HAP-1 (cell line): ENCODE data around the gene MRM1.

ENCODE experiments used
- DNase-seq, 2 experiments: peaks; one replicate each; pipeline ENCODE4 v3.0.0-alpha.2; 2016 to 2020; ENCODE audit warnings: low spot score in 2 of 2
- H3K27me3 ChIP-seq: fragments of 250-450 bp; sonication (Bioruptor Pico); 2 replicates; pipeline ENCODE4 v1.5.1; 2020; ENCODE audit warnings: low read depth, mild to moderate bottlenecking, moderate library complexity
- H3K36me3 ChIP-seq: fragments of 250-450 bp; sonication (Bioruptor Pico); replicated peaks from 2 replicates; pipeline ENCODE4 v1.5.1; 2020; ENCODE audit warnings: mild to moderate bottlenecking
- H3K4me1 ChIP-seq: fragments of 250-450 bp; sonication (Bioruptor Pico); 2 replicates; pipeline ENCODE4 v1.5.1; 2020; ENCODE audit warnings: mild to moderate bottlenecking
- H3K4me3 ChIP-seq: fragments of 250-450 bp; sonication (Bioruptor Pico); 2 replicates; pipeline ENCODE4 v1.5.1; 2020; ENCODE audit warnings: mild to moderate bottlenecking, moderate library complexity
- H3K9me3 ChIP-seq: fragments of 250-450 bp; sonication (Bioruptor Pico); 2 replicates; pipeline ENCODE4 v1.5.1; 2020; ENCODE audit warnings: mild to moderate bottlenecking, moderate library complexity
- in situ Hi-C: fragments of 300-500 bp; cut with MboI; formaldehyde crosslinking; loops from 3 replicates; pipeline ENCODE4 v1.14.3; 2020; ENCODE audit warnings: low sequenced_read_pairs, inconsistent platforms, mixed read lengths

The MRM1 gene

DNA sequence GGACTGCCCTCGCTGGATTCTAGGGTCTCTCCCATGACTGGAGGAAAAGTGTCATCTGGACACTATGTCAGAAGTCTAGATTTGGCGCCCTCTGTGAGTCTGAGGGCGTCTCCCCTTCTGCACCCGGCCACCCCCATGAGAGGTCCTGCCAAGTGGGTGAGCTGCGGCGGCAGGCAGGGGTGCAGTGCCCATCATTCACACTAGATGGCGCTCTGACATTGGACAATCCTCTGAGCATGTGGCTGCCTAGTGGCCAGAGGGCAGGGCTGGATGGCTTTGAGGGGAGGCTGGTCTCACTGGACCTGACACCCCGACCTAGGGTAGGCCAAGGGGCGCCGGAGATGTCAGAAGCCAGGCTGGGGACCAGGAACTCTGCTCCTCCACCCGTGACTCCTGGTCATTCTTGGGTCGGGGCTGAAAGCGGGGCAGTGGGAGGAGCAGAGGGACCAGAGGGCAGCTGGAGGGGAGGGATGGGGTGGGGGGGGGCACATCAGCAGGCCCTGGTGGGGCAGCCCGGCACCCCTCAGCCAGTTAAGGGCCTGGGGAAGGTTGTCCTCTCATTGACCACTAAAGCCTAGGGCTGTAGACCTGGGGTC lies 28.0 kb downstream of the MRM1 start:
- Histone ChIP-seq H3K4me1 (no peaks in the 10 kb centered on the region), H3K4me3 (no peak overlapping the region), H3K36me3 (no peaks in the 10 kb centered on the region), H3K27me3 (no peaks in the 10 kb centered on the region), H3K9me3 (no peaks in the 10 kb centered on the region)
- in situ Hi-C loops: loop anchor here (10.0 to 25.0 kb wide), 2 partner anchors 133 to 545 kb away; no protein-coding TSS in a partner anchor
- DNase-seq: peak; percentile 38 to 91

GRCh38 chr17:36629970-36630502 lies 28.7 kb downstream of the MRM1 start:
- no peak overlapping the region for H3K4me3 ChIP-seq
- H3K27me3 ChIP-seq: no peaks in the 10 kb centered on the region
- in situ Hi-C loops: loop anchor here (5.0 to 25.0 kb wide), 3 partner anchors 132 to 545 kb away; no protein-coding TSS in a partner anchor
- no peak for DNase-seq
- no peaks in the 10 kb centered on the region for H3K36me3 ChIP-seq
- H3K4me1 ChIP-seq: no peaks in the 10 kb centered on the region
- no peaks in the 10 kb centered on the region for H3K9me3 ChIP-seq

GRCh38 chr17:36631022-36631421 lies 29.6 kb downstream of the MRM1 start:
- in situ Hi-C loops: loop anchor here (5.0 to 25.0 kb wide), 2 partner anchors 131 to 416 kb away; no protein-coding TSS in a partner anchor
- H3K4me3 ChIP-seq: no peak overlapping the region
- H3K27me3 ChIP-seq: no peaks in the 10 kb centered on the region
- no peaks in the 10 kb centered on the region for H3K9me3 ChIP-seq
- no peak for DNase-seq
- H3K36me3 ChIP-seq: no peaks in the 10 kb centered on the region
- no peaks in the 10 kb centered on the region for H3K4me1 ChIP-seq

- H3K27me3 ChIP-seq: no peaks in the 10 kb centered on the region
- DNase-seq: no peak
- no peaks in the 10 kb centered on the region for H3K9me3 ChIP-seq
- no peak overlapping the region for H3K4me3 ChIP-seq
- no peaks in the 10 kb centered on the region for H3K4me1 ChIP-seq
- H3K36me3 ChIP-seq: no peaks in the 10 kb centered on the region
- in situ Hi-C loops: loop anchor here (5.0 to 25.0 kb wide), 2 partner anchors 129 to 414 kb away; no protein-coding TSS in a partner anchor
These were observed 31.8 kb downstream of the MRM1 start for GRCh38 chr17:36632916-36633771.

GRCh38 chr17:36640346-36640745 lies 39.0 kb downstream of the MRM1 start:
- no peak overlapping the region for H3K4me3 ChIP-seq
- H3K9me3 ChIP-seq: no peaks in the 10 kb centered on the region
- peaks cover 14% of the 10 kb centered on the region for H3K27me3 ChIP-seq
- no peak for DNase-seq
- in situ Hi-C loops: loop anchor here (25.0 kb wide), 1 partner anchor 122 kb away; no protein-coding TSS in a partner anchor
- no peaks in the 10 kb centered on the region for H3K36me3 ChIP-seq
- no peaks in the 10 kb centered on the region for H3K4me1 ChIP-seq

DNA sequence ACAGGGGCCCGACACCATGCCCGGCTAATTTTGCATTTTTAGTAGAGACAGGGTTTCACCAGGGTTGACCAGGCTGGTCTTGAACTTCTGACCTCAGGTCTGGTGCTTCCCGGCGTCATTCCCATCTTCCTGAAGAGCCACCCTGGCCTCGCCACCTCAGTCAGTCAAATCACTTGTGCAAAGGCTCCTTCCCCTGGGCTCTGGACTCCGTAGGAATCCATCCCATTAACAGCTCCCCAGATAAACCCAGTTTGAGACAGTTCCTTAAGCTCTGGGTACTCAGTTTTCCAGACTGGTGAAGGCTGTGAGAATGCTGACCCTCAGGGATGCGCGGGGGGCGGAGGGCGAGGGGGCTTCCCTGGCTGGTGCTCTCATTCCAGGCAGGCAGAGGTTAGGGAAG lies 39.5 kb downstream of the MRM1 start:
- no peak overlapping the region for H3K4me3 ChIP-seq
- peaks cover 4% of the 10 kb centered on the region for H3K4me1 ChIP-seq
- no peak for DNase-seq
- no peaks in the 10 kb centered on the region for H3K36me3 ChIP-seq
- peaks cover 14% of the 10 kb centered on the region for H3K27me3 ChIP-seq
- H3K9me3 ChIP-seq: no peaks in the 10 kb centered on the region
- in situ Hi-C loops: loop anchor here (25.0 kb wide), 1 partner anchor 121 kb away; no protein-coding TSS in a partner anchor

DNA sequence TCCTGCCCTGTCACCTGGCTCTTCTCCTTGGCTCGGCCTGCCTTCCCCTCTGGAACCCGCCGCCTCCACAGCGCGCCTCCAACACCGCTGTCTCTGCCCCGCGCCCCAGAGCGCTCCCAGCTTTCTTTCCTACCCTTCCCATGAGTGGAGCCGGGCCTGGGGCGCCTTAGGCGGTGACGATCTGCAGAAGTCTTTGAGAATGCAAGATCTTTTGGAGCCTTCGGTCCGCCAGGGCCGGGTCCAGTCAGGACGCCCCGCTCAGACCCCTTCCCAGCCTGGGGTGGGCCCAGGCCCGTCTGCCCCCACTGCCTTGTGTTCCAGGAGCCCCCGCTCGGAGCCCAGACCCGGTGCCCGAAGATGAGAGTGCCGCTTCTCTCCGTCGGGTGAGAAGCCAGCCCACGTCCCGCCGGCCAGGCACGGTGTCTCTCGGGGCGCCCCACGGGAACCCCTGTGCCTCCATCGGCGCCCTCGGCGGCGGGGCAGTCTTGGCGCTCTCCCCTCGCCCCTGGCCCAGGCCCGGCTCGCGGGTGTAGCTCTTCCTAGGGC lies 40.0 kb downstream of the MRM1 start:
- no peak for DNase-seq
- peaks cover 5% of the 10 kb centered on the region for H3K4me1 ChIP-seq
- H3K27me3 ChIP-seq: peaks cover 14% of the 10 kb centered on the region
- H3K4me3 ChIP-seq: peak overlapping the region; percentile 24
- H3K9me3 ChIP-seq: no peaks in the 10 kb centered on the region
- H3K36me3 ChIP-seq: no peaks in the 10 kb centered on the region
- in situ Hi-C loops: loop anchor here (25.0 kb wide), 1 partner anchor 121 kb away; no protein-coding TSS in a partner anchor

GRCh38 chr17:36641877-36642845 lies 40.8 kb downstream of the MRM1 start:
- peaks cover 5% of the 10 kb centered on the region for H3K4me1 ChIP-seq
- H3K27me3 ChIP-seq: peaks cover 14% of the 10 kb centered on the region
- no peaks in the 10 kb centered on the region for H3K9me3 ChIP-seq
- peak overlapping the region; percentile 24 for H3K4me3 ChIP-seq
- H3K36me3 ChIP-seq: no peaks in the 10 kb centered on the region
- DNase-seq: peak in 1 of 2 experiments; percentile 47
- in situ Hi-C loops: loop anchor here (25.0 kb wide), 1 partner anchor 120 kb away; no protein-coding TSS in a partner anchor

DNA sequence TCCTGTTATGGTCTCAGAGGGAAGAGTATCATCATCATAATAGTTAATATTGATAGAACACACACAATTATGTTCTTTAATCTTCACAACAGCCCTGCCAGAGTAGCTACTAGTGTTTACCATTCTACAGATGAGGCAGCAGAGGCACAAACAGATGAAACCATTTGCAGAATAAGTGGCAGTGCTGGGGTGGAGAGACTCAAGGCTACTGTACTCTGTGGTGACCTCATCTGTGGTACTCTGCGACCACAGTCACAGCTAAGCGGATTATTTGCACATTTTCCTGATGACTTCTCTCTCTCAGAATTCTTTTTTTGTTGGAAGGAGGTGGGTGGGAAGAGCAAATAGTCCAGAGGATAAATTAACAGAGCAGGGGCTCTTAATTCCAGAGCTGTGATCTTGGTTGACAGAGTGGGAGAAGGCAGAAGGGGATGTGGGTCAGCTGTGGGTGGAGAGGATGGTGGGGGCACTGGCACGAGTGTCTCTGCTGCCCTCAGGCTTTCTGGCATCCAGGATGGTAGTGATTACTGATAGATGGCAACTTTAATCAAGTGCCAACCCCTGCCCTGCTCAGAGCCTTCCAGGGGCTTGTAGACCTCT lies 41.8 kb downstream of the MRM1 start:
- DNase-seq: no peak
- in situ Hi-C loops: loop anchor here (25.0 kb wide), 1 partner anchor 119 kb away; no protein-coding TSS in a partner anchor
- no peak overlapping the region for H3K4me3 ChIP-seq
- peaks cover 5% of the 10 kb centered on the region for H3K4me1 ChIP-seq
- no peaks in the 10 kb centered on the region for H3K36me3 ChIP-seq
- peaks cover 14% of the 10 kb centered on the region for H3K27me3 ChIP-seq
- no peaks in the 10 kb centered on the region for H3K9me3 ChIP-seq

- H3K36me3 ChIP-seq: no peaks in the 10 kb centered on the region
- in situ Hi-C loops: loop anchor here (25.0 kb wide), 1 partner anchor 117 kb away; no protein-coding TSS in a partner anchor
- no peaks in the 10 kb centered on the region for H3K9me3 ChIP-seq
- peaks cover 14% of the 10 kb centered on the region for H3K27me3 ChIP-seq
- peak; percentile 29 to 49 for DNase-seq
- H3K4me1 ChIP-seq: peaks cover 16% of the 10 kb centered on the region
- H3K4me3 ChIP-seq: no peak overlapping the region
These were observed 44.0 kb downstream of the MRM1 start for GRCh38 chr17:36645422-36645821.

- in situ Hi-C loops: loop anchor here (25.0 kb wide), 1 partner anchor 115 kb away; no protein-coding TSS in a partner anchor
- DNase-seq: peak in 1 of 2 experiments; percentile 46
- H3K4me3 ChIP-seq: no peak overlapping the region
- peaks cover 23% of the 10 kb centered on the region for H3K4me1 ChIP-seq
- H3K36me3 ChIP-seq: no peaks in the 10 kb centered on the region
- 0 out of 2 replicates have a peak, but pooled peaks cover 2% of the 10 kb centered on the region for H3K27me3 ChIP-seq
- no peaks in the 10 kb centered on the region for H3K9me3 ChIP-seq
These were observed 46.3 kb downstream of the MRM1 start for GRCh38 chr17:36647636-36648035.

DNA sequence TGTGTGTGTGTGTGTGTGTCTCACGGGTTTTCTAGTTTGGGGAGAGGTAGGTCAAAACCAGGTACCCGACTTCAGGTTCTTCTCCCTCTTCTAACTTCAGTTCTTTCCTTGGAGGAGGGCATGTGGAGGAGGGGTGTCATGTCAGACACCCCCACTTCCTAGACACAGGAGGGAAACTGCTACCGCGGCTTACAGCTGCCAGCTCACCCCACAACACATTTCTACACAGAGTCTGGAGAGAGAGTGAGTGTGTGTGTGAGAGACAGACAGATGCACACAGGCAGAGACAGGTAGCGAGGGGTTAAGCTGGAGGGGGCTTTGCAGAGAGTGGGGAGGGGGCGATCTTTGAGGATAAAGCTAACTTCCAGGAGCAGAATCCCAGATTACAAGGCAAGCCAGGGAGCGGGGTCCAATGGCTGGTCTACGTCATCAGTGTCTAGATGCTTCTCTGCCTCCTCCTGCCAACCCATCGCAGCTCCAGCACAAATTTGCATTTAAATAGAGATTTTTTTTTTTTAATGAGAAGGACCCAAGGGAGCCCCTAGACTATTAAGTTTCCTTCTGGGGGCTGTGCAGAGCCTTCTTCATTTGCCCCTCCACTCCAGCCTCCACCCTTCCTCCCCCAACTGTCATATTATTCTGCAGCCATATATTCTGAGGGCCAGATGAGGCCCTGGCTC lies 48.9 kb downstream of the MRM1 start:
- H3K27me3 ChIP-seq: no peaks in the 10 kb centered on the region
- peak; percentile 66 to 74 for DNase-seq
- H3K9me3 ChIP-seq: no peaks in the 10 kb centered on the region
- H3K4me1 ChIP-seq: peaks cover 23% of the 10 kb centered on the region
- in situ Hi-C loops: no loop called here
- H3K4me3 ChIP-seq: no peak overlapping the region
- no peaks in the 10 kb centered on the region for H3K36me3 ChIP-seq
